ENCODE measurements around the gene AQP12A.

Gene AQP12A

DNA sequence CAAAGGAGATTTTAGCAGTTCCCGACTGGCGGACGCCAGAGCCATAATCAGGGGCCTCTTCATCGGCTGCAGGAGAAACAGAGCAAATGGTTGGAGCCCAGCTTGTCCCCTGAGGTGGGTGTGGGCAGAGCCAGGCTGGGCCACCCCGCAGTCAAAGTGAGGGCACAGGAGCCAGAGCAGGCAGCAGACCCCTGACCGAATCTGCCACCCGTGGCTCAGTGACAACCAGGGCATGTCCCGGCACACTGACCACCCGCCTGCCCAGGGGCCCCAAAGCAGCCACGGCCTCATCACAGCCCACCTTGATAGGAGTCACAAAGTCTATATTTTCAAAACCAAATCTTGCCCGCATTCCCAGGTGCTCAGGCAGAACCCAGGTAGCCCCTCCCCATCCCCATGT is 55.6 kb downstream of the AQP12A start:
- Histone ChIP-seq H3K79me2 (ENCODE audit: insufficient read depth, low read depth) (no peaks in the 10 kb centered on the region), H3K4me3 (IDR thresholded peaks at IDR 0.05; ENCODE audit: insufficient read depth, low read depth, low read length) (no peak overlapping the region), H3K27me3 (ENCODE audit: insufficient read depth, low read depth) (peaks cover 18% of the 10 kb centered on the region; the same call in 1 of the 2 replicates), H2AFZ (ENCODE audit: low read depth) (no peak overlapping the region), H3K27ac (no peak overlapping the region), H3K36me3 (ENCODE audit: insufficient read depth) (no peaks in the 10 kb centered on the region), H3K9ac (no peak overlapping the region), H3K4me1 (ENCODE audit: low read depth, poor library complexity, severe bottlenecking) (no peaks in the 10 kb centered on the region), H3K4me2 (no peak overlapping the region), H4K20me1 (ENCODE audit: insufficient read depth) (no peaks in the 10 kb centered on the region)
- TF ChIP-seq, protein P1, sequence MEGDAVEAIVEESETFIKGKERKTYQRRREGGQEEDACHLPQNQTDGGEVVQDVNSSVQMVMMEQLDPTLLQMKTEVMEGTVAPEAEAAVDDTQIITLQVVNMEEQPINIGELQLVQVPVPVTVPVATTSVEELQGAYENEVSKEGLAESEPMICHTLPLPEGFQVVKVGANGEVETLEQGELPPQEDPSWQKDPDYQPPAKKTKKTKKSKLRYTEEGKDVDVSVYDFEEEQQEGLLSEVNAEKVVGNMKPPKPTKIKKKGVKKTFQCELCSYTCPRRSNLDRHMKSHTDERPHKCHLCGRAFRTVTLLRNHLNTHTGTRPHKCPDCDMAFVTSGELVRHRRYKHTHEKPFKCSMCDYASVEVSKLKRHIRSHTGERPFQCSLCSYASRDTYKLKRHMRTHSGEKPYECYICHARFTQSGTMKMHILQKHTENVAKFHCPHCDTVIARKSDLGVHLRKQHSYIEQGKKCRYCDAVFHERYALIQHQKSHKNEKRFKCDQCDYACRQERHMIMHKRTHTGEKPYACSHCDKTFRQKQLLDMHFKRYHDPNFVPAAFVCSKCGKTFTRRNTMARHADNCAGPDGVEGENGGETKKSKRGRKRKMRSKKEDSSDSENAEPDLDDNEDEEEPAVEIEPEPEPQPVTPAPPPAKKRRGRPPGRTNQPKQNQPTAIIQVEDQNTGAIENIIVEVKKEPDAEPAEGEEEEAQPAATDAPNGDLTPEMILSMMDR (conservative IDR thresholded peaks at IDR 0.05; ENCODE audit: low read depth, low read length) = no peak
